ENCODE measurements around the gene FMNL1.

Gene FMNL1

DNA sequence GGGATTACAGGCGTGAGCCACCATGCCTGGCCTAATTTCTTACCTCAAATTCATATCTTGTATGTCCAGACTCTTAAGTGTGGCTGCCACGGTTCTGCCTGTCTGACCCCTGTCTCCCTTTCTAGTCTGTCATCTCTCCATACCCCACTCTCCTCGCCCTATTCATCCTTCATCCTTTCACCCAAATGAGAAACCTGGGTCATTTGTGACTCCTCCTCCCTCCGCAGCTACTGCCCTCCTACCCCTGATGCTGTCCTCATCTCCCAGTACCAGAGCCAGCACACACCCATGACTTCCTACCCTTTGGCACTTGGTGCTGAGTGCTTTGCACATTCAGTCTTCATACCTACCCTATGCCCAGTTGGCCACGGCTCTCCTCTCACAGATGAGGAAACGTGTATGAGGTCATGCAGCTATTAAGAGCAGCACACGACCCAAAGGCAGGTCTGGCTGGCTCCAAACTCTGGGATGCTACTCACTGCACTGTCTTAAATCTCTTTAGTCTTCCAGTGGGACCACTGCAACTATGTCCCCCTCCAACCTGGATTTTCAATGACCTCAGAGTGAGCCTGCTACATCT is 38.6 kb downstream of the FMNL1 start:
- no peak for DNase-seq

DNA sequence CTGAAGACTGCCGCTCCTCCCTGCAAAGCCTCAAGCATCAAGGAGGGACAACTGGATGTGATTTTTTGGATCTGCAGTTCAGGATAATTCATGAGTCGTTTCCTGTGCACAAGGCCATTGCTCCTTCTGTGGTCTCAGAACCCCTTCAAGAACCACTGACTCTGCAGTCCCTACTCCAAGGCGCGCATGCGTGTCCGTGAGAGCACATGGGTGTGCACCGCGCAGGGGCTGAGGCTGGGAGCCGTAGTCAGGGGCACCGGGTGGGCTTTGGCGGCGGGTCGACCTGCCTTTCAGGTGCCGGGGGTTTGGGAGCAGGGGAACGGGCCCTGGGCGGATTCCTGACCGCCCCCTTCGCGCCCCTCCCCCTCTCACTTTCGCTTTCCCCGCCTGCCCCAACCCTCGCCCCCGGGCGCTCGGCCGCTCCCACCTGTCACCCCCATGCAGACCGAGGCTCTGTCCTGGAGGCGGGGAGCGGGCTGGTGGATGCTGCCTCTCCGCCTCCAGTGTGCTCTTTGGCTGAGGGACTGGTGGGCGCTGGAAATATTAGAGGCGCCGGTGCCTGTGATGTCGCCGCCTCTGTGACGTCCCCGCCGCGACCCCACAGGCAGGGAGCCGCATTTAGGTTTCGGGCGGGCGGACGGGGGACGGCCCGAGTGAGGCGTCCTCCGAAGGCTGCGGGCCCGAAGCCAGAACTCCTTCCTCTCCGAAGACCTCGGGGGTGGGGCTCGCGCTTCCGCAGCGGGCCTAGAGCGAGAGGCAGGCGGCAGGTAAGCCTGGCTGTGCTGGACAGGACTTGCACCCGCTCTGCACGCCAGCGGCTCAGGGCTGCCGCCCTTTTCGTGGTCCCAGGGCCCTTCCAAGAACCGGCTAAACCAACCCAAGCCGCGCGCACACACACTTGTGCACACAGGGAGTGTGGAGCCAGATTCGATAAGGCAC is 40.2 kb downstream of the FMNL1 start, which contains the start of gene SPATA32:
Gene SPATA32 (minus strand): TSS at position 518 of the 939 bp plus-strand sequence. CDS start 78 bp downstream, at position 440.
- peak; percentile 21 for DNase-seq

DNA sequence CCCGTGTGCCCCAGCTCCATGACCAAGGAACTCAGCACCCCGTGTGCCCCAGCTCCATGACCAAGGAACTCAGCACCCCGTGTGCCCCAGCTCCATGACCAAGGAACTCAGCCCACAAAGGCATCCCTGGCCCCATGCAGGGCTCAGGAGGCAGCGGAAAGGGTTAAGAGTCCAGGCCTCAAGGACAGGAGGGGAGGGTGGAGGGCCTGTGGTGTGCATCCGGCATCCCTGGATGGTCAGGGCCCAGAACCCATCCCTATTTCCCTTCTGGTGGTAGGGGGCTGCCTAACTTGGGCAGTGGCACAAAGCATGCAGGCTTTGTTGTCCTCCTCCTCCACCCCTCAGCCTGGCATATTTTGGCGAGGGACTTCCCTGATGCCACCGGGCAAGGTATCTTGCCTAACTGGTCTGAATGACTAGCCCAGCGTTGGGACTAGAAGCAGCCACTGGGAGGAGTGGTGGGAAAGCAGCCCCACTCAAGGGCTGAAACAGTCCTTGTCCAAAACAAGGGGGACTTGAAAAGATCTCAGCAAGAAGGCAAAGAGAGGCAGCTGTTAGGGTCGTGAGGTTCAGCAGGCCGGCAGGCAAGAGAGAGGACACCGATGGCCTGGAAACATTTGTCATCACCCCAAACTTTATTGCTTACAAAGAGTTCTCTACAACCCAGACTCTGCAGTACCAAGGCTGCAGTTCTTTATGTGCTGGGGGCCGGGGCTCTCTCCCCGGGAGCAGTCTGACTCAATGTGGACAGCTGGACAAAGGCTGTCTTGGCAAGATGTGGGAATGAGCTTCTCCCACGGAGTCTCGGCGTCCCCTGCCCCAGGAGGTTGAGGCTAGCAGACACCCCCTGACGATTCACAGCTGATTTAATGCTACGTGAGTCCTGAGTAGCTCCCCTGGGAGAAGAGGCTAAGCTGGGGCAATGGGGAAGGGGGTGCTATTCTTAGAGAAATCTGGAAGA is 41.1 kb downstream of the FMNL1 start:
- DNase-seq: no peak

DNA sequence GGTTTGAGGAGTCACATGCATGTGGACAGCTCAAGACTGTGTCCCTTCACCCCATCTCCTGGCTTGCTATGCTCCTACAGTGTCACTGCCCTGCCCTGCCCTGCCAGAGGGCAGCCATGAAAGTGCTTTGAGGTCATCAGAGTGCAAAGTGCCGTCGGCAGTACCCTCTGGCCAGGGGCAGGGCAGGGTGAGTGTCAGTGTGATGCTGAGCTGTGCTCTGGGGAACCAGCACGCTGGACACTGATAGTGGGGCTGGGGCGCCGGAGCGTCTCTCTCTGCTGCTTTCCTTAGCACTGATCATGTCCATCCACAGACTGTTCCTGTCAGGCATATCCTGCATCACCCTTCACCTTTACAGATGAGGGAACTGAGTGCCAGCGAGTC is 41.8 kb downstream of the FMNL1 start:
- no peak for DNase-seq

DNA sequence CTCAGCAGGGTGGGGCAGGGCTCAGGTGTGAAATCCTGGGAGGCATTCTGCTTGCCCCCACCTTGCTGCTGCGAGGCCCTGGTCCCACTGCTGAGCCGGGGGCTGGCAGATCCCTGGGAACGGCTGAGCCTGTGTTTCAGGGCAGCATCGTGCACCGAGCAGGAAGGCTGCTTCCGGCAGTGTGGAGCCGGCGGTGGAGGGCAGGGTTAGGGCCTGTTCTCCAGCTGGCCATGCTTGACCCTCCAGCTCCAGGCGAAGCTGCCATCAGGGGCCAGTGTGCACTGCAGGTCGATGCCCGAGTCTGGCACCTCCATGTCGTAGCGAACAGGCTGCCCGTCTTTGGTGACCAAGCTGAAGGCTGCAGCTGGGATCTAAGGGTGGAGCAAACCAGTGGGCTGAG is 42.7 kb downstream of the FMNL1 start:
- no peak for DNase-seq

DNA sequence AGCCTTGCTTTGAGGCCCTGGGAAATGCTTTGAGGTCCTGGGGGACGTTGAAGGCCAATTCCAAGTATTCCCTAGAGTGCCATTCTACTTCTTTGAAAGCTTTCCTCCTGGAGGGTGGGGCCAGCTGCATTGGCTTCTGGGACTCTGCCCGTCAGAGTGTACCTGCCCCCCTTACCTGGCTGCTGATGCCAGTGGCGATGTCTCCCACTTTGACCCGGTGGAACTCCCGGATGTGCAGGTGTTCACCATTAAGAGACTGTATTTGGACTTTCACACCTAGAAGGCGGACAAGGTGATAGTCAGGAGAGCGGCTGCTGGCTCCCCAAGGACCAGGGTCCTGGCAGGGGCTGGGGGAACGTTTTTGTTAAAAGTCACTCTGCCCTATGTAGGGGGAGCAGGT is 43.3 kb downstream of the FMNL1 start:
- no peak for DNase-seq

DNA sequence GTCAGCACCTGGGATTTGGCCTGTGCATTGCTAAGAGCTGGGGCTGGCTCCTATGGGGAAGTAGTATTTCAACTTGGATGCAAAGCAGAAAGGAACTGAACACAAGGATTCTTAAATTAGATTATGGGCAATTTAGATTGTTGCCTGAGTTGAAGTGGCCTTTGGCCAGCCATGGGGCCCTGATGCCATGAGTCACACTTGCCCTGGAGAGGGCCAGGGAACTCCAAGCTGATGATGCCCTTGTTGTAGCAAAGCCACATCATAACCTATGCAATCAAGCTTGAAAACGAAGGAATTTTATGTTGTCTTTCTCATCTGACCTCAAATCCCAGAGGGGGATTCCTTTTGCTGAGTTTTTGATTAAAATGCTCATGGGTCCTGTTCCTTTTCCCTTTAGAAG is 44.1 kb downstream of the FMNL1 start:
- DNase-seq: no peak

DNA sequence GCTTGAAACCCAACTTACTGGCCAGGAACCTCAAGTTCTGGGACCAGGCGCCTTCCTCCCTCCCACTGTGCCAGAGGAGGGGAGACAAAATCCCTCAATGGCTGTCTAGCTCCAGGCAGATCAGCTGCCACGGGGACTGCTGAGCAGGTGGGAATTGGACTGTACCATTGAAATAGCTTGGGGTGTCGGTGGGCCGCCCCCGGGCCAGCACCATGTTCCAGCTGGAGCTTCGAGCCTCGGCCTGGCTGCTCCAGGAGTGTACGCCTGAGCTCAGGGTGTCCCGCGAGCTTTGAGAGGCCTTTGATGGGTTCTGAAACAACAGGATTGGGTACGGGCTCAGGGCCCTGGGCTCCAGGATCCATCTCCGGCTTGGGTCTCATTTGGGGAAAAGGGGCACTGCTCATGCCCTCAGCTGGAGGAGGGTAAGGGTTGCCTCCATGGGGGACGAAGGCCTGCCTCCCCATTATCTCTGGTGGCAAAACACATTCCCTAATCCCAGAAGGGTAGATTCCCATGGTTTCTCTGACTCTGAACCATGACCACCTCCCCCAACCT is 44.8 kb downstream of the FMNL1 start:
- DNase-seq: no peak

DNA sequence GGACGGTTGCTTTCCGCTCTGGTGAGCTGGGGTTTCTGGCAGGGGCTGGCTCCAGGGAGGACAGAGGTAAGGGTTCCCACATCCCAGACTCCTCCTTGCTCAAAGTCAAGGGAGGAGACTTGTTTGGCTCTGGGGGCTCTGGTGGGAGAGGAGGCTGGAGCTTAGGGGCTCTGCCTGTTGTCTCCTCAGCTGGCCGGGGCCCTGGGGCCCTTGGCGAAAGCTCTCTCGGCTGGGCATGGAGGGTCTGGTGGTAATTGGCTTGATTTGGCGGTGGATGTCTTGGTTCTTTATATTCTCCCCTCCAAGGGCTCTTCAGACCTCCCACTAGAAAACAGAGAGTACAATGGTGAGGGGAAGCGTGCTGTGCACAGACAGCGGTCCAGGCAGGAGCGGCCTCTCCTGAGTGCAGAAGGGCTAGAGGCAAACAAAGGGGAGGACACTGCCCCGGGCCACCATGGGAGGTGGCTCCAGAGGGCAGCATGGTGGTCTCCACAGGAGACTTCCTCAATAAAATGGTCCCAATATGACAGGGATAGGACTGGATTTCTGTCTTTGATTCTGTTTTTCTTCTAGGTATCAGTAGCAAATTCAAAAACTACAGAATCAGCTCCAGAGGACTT is 45.9 kb downstream of the FMNL1 start:
- DNase-seq: no peak

DNA sequence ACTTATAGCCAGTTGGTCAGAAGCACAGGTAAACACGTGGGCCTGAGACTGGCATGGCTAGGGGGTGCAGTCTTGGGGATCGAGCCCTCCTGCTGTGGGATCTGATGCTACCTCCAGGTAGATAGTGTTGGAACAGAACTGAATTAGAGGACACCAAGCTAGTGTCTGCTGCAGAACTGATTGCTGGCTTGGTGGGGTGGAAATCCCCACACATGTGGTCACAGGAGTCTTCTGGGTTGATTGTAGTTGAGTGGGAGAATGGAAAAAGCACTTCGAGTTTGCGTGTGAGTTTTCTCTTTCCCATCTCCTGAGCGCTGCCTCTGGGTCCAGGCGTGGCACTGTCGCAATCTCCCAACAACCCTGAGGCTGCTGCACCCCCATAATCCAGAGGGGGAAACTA is 48.2 kb downstream of the FMNL1 start:
- DNase-seq: no peak

DNA sequence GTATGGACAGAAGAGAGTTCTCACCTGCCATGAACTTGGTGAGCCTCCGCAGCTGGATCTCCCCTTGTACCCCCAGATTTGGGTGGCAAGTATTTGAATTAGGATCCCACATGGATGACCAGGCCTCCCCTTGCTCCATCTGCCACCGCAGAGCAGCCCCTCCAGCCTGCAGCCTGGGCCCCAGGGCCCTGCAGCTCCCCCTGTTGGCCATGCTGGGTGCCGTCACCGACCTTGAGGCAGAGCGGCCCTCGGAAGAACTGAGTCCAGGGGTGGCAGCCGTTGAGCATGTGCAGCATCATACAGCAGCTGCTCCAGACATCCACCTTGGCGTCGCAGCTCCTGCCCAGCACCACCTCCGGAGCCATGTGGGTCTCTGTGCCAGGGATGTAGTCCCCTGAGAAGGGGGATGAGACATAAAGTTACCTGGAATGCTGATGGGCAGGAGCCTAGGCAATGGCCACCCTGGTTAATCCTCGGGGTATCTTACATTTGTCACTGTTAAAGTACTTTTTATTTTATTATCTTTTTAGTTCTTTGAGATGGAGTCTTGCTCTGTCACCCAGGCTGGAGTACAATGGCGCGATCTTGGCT is 49.2 kb downstream of the FMNL1 start:
- no peak for DNase-seq

DNA sequence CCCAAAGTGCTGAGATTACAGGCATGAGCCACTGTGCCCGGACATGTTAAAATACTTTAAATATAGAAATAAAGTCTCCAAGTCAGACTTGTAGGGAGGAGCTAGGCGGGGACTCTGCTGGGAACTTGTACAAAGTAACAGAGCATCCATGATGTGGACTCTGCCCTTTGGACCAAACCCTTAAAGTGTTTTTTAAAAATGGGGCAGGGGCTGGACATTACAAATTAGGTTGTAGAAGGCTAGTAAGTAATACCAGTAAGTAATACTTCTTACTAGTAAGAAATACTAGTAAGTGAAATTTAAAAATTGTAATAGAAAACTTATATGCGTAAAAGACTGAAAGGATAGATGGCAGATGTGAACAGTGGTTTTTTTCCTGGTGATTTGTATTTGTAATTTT is 49.9 kb downstream of the FMNL1 start:
- DNase-seq: no peak

DNA sequence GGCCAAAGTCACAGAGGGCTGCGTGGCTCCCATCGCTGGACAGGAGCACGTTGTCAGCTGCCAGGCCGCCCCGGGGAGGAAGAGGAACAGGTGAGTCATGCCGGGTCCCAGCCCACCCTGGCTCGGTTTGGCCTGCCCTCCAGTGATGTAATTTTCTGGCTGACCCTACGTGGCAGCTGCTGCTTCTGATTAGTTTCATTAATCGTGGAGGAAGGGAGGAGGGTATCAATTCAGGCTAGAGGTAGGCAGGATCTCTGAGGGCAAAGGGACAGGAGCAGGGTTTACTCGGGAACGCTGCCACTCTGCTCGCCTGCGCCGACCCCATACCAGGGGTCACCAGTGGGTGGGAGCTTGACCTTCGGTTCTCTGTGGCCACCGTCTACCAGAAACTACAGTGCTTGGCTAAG is 51.9 kb downstream of the FMNL1 start:
- DNase-seq: no peak

DNA sequence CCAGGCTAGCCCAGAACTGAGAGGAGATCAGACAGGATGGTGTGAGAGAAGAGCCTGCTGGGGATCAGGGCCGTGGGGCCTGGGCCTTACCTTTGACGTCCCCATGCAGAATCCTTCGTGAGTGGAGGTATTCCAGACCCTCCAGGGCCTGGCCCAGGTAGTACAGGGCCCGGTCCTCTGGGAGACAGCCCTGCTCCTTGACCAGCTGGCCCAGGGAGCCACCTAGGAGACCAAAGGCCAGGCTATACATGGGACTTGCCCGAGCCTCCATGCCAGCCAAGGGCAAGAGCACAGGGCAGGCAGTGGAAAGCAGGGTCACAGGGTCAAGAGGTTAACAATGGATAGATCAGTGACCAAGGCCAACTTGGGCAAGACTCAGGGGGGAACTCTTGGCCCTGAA is 52.3 kb downstream of the FMNL1 start:
- no peak for DNase-seq

DNA sequence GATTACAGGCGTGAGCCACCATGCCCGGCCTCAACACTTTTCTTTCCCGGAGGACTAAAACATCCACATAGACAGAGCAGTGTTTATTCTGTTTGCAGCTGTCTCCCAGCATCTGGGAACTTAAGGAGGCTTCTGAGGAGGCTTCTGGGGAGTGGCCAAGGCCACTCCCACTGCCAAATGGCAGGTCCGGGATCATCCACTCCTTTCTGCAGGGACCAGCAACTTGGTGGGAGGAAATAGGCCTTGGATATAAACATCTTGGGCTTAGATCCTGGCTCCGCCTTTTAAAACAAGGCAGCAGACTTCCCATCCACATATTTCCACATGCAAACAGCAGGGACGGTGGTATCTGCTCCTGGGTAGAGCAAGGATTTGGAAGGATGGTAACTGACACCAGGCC is 54.3 kb downstream of the FMNL1 start:
- no peak for DNase-seq

DNA sequence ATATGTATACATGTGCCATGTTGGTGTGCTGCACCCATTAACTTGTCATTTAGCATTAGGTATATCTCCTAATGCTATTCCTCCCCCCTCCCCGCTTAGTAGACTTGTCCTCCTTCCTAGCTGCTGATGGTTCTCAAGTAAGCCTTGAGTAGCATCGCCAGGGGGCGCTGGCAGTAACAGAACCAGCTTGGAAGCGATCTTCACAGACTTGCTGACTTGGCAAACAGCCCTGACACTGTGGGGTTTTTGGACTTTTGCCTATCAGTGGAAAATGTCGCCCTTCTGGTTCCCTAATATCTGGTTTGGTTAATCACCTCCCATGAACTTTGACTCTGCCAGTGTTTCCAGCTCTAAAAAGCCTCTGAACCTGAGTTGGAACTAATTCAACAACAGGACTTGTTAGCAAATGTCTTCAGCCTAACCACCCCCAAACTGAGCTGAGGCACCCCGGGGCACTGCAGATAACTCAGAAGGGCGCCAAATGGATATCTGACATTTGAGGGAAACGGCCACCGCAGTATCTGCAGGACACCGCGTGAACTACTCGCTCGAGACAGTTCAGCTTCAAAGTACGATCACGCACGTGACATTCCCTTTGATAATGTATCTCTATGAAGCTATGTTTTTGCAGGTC is 55.6 kb downstream of the FMNL1 start:
- DNase-seq: peak; percentile 82

DNA sequence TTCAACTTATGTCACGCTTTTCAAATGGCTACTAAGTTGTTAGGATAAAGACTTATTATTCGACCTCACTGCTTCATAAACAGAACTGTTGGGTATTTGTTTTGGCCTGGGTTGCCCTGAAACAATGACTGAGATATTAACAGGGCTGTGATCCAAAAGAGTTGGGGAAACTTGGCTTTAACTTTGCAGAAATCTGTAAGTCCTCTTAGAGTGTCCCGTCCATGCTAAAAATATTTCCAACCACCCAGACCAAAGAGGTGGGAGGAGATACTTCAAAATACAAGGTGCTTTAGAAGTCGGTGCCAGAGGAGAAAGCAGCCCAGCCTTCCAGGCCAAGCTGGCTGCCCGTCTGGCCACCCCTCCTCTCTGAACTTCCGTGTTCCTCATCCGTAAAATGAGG is 56.3 kb downstream of the FMNL1 start:
- DNase-seq: no peak

DNA sequence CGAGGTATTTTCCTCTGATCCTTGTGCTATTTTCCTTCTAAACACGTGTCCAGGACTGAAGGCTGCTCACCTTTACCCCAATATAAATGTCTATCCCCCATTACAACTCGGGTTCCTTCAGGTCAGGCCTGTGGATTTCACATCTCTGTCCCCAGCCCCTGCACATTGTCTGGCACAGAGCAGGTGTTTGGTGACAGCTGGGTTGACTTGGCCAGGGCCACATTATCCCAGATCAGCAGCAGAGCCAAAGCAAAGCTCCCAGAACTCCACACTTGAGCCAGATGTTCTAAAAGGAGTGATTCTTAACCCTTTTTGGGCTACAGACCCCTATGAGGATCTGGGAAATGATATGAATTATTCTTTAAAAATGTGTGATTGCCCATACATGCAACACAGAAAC is 58.2 kb downstream of the FMNL1 start:
- no peak for DNase-seq

DNA sequence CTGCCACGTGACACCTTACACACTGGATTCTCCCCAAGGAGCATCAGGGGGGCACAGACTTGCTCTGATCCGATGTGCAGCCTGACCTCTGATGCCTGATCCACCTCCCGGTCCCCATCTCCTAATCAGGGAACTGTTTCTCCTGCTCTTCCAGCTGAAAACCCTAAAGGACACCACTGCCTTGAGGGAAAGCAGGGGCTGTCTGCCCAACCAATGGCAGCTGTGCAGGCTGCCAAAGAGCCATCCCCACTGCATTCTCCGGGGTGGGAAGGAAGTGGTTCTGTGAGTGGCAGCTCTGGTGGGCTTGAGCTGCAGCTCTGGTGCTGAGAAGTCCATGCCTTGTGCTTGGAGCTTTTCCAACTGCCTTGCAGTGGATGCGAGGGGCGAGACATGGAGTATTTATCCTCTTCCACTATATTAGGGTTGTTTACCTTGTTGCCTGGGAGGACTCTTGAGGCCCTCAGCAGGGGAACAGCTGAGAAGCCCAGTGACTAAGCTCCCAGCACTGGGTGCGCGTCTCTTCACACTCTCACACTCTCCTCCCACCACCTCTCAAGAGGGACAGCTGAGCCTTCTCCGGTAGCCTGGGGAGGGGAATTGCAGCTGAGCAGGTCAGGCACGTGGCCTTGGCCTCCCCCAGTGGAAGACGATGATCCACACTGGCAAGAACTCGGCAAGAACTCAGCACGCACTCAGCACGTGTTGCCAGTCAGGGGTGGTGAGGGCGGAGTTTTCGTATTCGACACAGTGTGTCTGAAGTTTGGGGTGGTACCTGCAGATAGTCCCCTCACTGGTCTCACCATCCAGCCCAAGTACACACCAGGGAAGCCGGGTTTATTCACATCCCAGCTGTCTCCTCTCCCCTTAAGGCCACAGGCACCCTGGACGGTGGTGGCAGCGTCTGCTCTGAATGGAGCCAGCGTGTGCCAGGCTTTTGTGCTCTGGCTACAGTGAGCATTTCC is 61.3 kb downstream of the FMNL1 start:
- DNase-seq: no peak

DNA sequence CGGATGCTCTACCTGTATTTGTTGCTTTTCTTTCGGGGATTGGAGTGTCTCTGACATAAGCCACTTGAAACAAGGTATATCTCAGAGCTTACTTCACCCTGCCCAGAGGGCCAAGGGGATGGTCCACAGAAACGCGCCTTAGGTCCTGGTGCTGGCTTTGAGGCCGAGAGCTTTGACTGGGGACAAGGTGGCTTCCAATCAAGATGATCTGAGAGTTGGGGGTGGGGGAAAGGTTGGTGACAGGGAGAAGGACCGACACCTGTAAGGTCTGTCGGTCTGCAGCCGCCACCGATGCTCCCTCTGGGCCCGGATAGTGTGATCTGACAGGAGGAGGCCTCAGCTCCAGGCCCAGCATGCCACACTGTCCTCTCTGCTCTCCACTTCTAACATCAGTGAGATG is 62.0 kb downstream of the FMNL1 start:
- no peak for DNase-seq
